ENCODE data around the gene FOXQ1. TPM values are rescaled to one million over a fixed set of nuclear protein-coding genes. Genes with fewer than 3 reads are reported as not detected.

FOXQ1 gene
- total and polyA plus RNA-seq, 2 of the 13 experiments (the other 11 are each of a cell fraction or from before 2014, with no cell fraction given): 35.2 to 39.8 TPM

GRCh38 chr6:1325461-1326309, 13.8 kb downstream of the FOXQ1 start (continued):
- peak; percentile 76 for TF ChIP-seq FOXO1 (CRISPR knock-in tag; IDR thresholded peaks at IDR 0.05)
- TF ChIP-seq ZNF326 (CRISPR knock-in tag; IDR thresholded peaks at IDR 0.05; ENCODE audit: borderline replicate concordance): no peak
- peak; percentile 86 for TF ChIP-seq SOX13 (IDR thresholded peaks at IDR 0.05)
- TF ChIP-seq SOX13 (CRISPR knock-in tag; conservative IDR thresholded peaks at IDR 0.05 in 1 of 2, IDR thresholded peaks at IDR 0.05 in 1 of 2): peak in 1 of 2 experiments; percentile 77; a peak in 2 of 4 replicates
- TF ChIP-seq ZNF709 (CRISPR knock-in tag; IDR thresholded peaks at IDR 0.05): 0 out of 2 replicates have a peak, but pooled peaks have one; percentile 24
- TF ChIP-seq MNT (IDR thresholded peaks at IDR 0.05): no peak
- TF ChIP-seq TBP (CRISPR knock-in tag; IDR thresholded peaks at IDR 0.05): no peak
- 0 out of 2 replicates have a peak, but pooled peaks have one; percentile 63 for TF ChIP-seq ZNF670 (CRISPR knock-in tag; IDR thresholded peaks at IDR 0.05; ENCODE audit: borderline replicate concordance)
- peak in 1 of 2 experiments; percentile 29; a peak in 1 of 4 replicates for TF ChIP-seq NR2F1 (CRISPR knock-in tag; IDR thresholded peaks at IDR 0.05)
- peak; percentile 65 for TF ChIP-seq ZNF644 (CRISPR knock-in tag; IDR thresholded peaks at IDR 0.05; ENCODE audit: low read depth)
- TF ChIP-seq ZNF546 (CRISPR knock-in tag; conservative IDR thresholded peaks at IDR 0.05): no peak
- TF ChIP-seq MED13 (CRISPR knock-in tag; IDR thresholded peaks at IDR 0.05): peak; percentile 85; the same call in 1 of the 2 replicates
- 0 out of 2 replicates have a peak, but pooled peaks have one; percentile 14 for TF ChIP-seq ZBTB3 (CRISPR knock-in tag; IDR thresholded peaks at IDR 0.05; ENCODE audit: borderline replicate concordance, low read depth)
- no peak for TF ChIP-seq REL (CRISPR knock-in tag; conservative IDR thresholded peaks at IDR 0.05)
- no peak for TF ChIP-seq NONO (IDR thresholded peaks at IDR 0.05)
- peak; percentile 44; the same call in 1 of the 2 replicates for TF ChIP-seq NONO (CRISPR knock-in tag; conservative IDR thresholded peaks at IDR 0.05)
- TF ChIP-seq SETDB1 (CRISPR knock-in tag; IDR thresholded peaks at IDR 0.05; ENCODE audit: borderline replicate concordance): no peak
- no peak for TF ChIP-seq ZNF704 (CRISPR knock-in tag; IDR thresholded peaks at IDR 0.05; ENCODE audit: borderline replicate concordance)
- no peak for TF ChIP-seq PHF20 (CRISPR knock-in tag; IDR thresholded peaks at IDR 0.05)
- no peak for TF ChIP-seq HNRNPH1 (optimal IDR thresholded peaks at IDR 0.05; ENCODE audit: low read depth, low read length)
- TF ChIP-seq ZNF569 (CRISPR knock-in tag; IDR thresholded peaks at IDR 0.05; ENCODE audit: borderline replicate concordance): no peak; the same call in 1 of the 2 replicates
- TF ChIP-seq SRSF4 (IDR thresholded peaks at IDR 0.05; ENCODE audit: low read depth, low read length, poor library complexity, severe bottlenecking): no peak
- peak; percentile 70; the same call in 1 of the 2 replicates for TF ChIP-seq ISL2 (CRISPR knock-in tag; IDR thresholded peaks at IDR 0.05)
- peak; percentile 62 for TF ChIP-seq ZFY (CRISPR knock-in tag; IDR thresholded peaks at IDR 0.05)
- peak; percentile 98 for TF ChIP-seq GFI1 (CRISPR knock-in tag; IDR thresholded peaks at IDR 0.05; ENCODE audit: borderline replicate concordance)
